Activated T-cell treated with anti-CD3 and anti-CD28 coated beads for 1 hour (primary cell): ENCODE data around the gene MPC1L.
A peak's percentile ranks its signal among the peaks of the same experiment; 100 is the strongest.
"Not testable (repeated sequence)": the region's sequence is repeated elsewhere in the genome, so short reads cannot be mapped to it uniquely, and the experiment has no call there.

Source experiments
- DNase-seq: peaks from one replicate; pipeline ENCODE4 v3.0.0-alpha.2; 2020; ENCODE audit warnings: low read depth

The MPC1L gene

GRCh38 chrX:40623139-40623536 lies at the start of gene MPC1L:
MPC1L (plus strand) TSS chrX:40623428; CDS start chrX:40623566, 138 bp downstream.
- no peak for DNase-seq

GRCh38 chrX:40573763-40574162 lies 49.5 kb upstream of the MPC1L start:
- no peak for DNase-seq

- not testable (repeated sequence) for DNase-seq
Measured at GRCh38 chrX:40575411-40575810, 47.8 kb upstream of the MPC1L start.

GRCh38 chrX:40576291-40576690 lies 46.9 kb upstream of the MPC1L start:
- DNase-seq: no peak

GRCh38 chrX:40578039-40578695 lies 45.1 kb upstream of the MPC1L start:
- no peak for DNase-seq

- no peak for DNase-seq
Measured at GRCh38 chrX:40579141-40579540, 44.1 kb upstream of the MPC1L start.

- no peak for DNase-seq
Measured at GRCh38 chrX:40579900-40580536, 43.2 kb upstream of the MPC1L start.

GRCh38 chrX:40580537-40581335 lies 42.5 kb upstream of the MPC1L start, which contains the start of gene ATP6AP2:
ATP6AP2 (plus strand) TSS chrX:40580970; CDS start chrX:40581066, 96 bp downstream.
- DNase-seq: peak; percentile 74

- no peak for DNase-seq
Measured at GRCh38 chrX:40581336-40581920, 41.8 kb upstream of the MPC1L start.

- not testable (repeated sequence) for DNase-seq
Measured at GRCh38 chrX:40582178-40582577, 41.0 kb upstream of the MPC1L start.

- DNase-seq: no peak
Measured at GRCh38 chrX:40582811-40583210, 40.4 kb upstream of the MPC1L start.

GRCh38 chrX:40587623-40588022 lies 35.6 kb upstream of the MPC1L start:
- not testable (repeated sequence) for DNase-seq

- DNase-seq: not testable (repeated sequence)
Measured at GRCh38 chrX:40589616-40590321, 33.5 kb upstream of the MPC1L start.

GRCh38 chrX:40603446-40603845 lies 19.8 kb upstream of the MPC1L start:
- DNase-seq: no peak

GRCh38 chrX:40607381-40607780 lies 15.8 kb upstream of the MPC1L start:
- no peak for DNase-seq

- no peak for DNase-seq
Measured at GRCh38 chrX:40612511-40612910, 10.7 kb upstream of the MPC1L start.

- no peak for DNase-seq
Measured at GRCh38 chrX:40615976-40616375, 7.3 kb upstream of the MPC1L start.

- no peak for DNase-seq
Measured at GRCh38 chrX:40617566-40617965, 5.7 kb upstream of the MPC1L start.

- no peak for DNase-seq
Measured at GRCh38 chrX:40622479-40623138, 619 bp upstream of the MPC1L start.

GRCh38 chrX:40623665-40624064 lies 437 bp downstream of the MPC1L start:
- no peak for DNase-seq

- DNase-seq: no peak
Measured at GRCh38 chrX:40625294-40625693, 2.1 kb downstream of the MPC1L start.
